Ovary (tissue), 9 donors: ENCODE measurements around the gene SALL4. TPM values are rescaled to one million over a fixed set of nuclear protein-coding genes. Genes with fewer than 3 reads are reported as not detected.

ENCODE experiments used
- DNase-seq, 5 donors: peaks; one replicate each; pipeline ENCODE4 v3.0.0-alpha.2; 2019 to 2020
- H3K27ac ChIP-seq, 2 donors: fragments of 200-600 bp; one replicate each; pipeline versions ENCODE4 v1.5.1 to v1.8.0; 2019 to 2022
- H3K27me3 ChIP-seq: fragments of 200-600 bp; one replicate; pipeline ENCODE4 v1.8.0; 2022
- H3K36me3 ChIP-seq: fragments of 200-600 bp; sonication (generic); one replicate; pipeline ENCODE4 v1.5.1; 2019
- H3K4me1 ChIP-seq: one replicate; pipeline ENCODE4 v1.8.1; 2013; ENCODE audit warnings: mild to moderate bottlenecking, moderate library complexity; ENCODE audit not compliant: insufficient read depth
- H3K4me3 ChIP-seq: fragments of 200-600 bp; sonication (generic); one replicate; pipeline ENCODE4 v1.5.1; 2017
- H3K9me3 ChIP-seq, 2 donors: fragments of 200-600 bp in 1 of 2; sonication (generic) in 1 of 2; one replicate each; pipeline versions ENCODE4 v1.5.1 to v1.8.1; 2013 to 2019; ENCODE audit warnings: mild to moderate bottlenecking in 1 of 2, moderate library complexity in 1 of 2
- CTCF ChIP-seq, 3 donors: fragments of 450-650 bp in 2 of 3; fragments of 200-600 bp in 1 of 3; IDR thresholded peaks; one replicate each; pipeline versions ENCODE4 v1.5.1 to v1.8.0; 2016 to 2022; ENCODE audit warnings: antibody characterized with exemption in 3 of 3, mild to moderate bottlenecking in 1 of 3
- EP300 ChIP-seq: sonication (generic); formaldehyde crosslinking; IDR thresholded peaks from one replicate; pipeline ENCODE4 v1.6.1; 2017; ENCODE audit warnings: antibody characterized with exemption
- POLR2A ChIP-seq: fragments of 450-650 bp; IDR thresholded peaks from one replicate; pipeline ENCODE4 v1.6.1; 2017; ENCODE audit warnings: antibody characterized with exemption, mild to moderate bottlenecking, moderate library complexity
- WGBS, 3 donors: extraction: QIAGEN DNeasy Blood & Tissue Kit in 1 of 3; methylation state at CpG; one replicate each; pipeline versions ENCODE4 v1.1.5 to v1.1.7; 2013 to 2017; 5-methylcytosine and 5-hydroxymethylcytosine counted together
- intact Hi-C, 4 donors: fragments of 100-400 bp; cut with DNase I; formaldehyde crosslinking; loops; one replicate each; pipeline versions ENCODE4 v1.11.0 to v1.15.1; 2022 to 2023
- polyA plus RNA-seq, 2 donors: library from polyadenylated mRNA; stranded (reverse); fragments of 200-250 nt in 1 of 2; fragments of 350-450 nt in 1 of 2; fragmentation: Illumina TruSeq in 1 of 2; extraction: RNeasy Lipid Tissue Mini Kit (QIAGEN cat#74804) in 1 of 2; gene quantifications; one replicate each; pipeline ENCODE4 v1.2.3, GENCODE V29; 2013 to 2014
- total RNA-seq, 7 donors: library from RNA; depleted of rRNA in 2 of 7; stranded (reverse); fragments of >200 nt in 2 of 7; fragmentation: NEBNext Ultra II Directional in 3 of 7; extraction: Animal tissue kit (Norgen Biotek cat#: 25700) in 3 of 7; gene quantifications; one replicate each; pipeline versions ENCODE4 v1.1.0 to v1.2.4, GENCODE V29; 2016 to 2023
- donor health status: DM: no; HTN: no; CAD: no; lungs with moderate emphysema.
- donor health status: DM: no; HTN: no; CAD: no.
- donor health status: Bipolar disorder and iron deficiency.
- donor health status: DM: yes; HTN: yes; CAD: no.
- donor health status: DM: no; HTN: no; CAD: no.
- donor health status: DM: yes; HTN: yes; CAD: no.

The SALL4 gene
- total and polyA plus RNA-seq, 9 donors = 0.03 to 0.57 (median 0.27) TPM; not detected in 3

- intact Hi-C loops = no loop called here
- Histone ChIP-seq H3K4me1 (no peaks in the 10 kb centered on the region), H3K36me3 (no peaks in the 10 kb centered on the region), H3K4me3 (no peak overlapping the region), H3K27me3 (no peaks in the 10 kb centered on the region), H3K27ac (no peak overlapping the region), H3K9me3 (no peaks in the 10 kb centered on the region)
- 59 to 72% (median 67%) methylated on average over 1 of the region's 1 CpG for whole genome bisulfite sequencing, 3 donors
- no peak for TF ChIP-seq CTCF (IDR thresholded peaks at IDR 0.05)
- TF ChIP-seq EP300 = no peak
- no peak for TF ChIP-seq POLR2A
- DNase-seq = no peak
These were observed 27.1 kb downstream of the SALL4 start for GRCh38 chr20:51775241-51775640.

GRCh38 chr20:51772236-51772635 lies 30.1 kb downstream of the SALL4 start:
- H3K27ac ChIP-seq = no peak overlapping the region
- no peaks in the 10 kb centered on the region for H3K36me3 ChIP-seq
- no peaks in the 10 kb centered on the region for H3K9me3 ChIP-seq
- H3K27me3 ChIP-seq = no peaks in the 10 kb centered on the region
- no peak for TF ChIP-seq CTCF (IDR thresholded peaks at IDR 0.05)
- TF ChIP-seq POLR2A = no peak
- no peak for TF ChIP-seq EP300
- intact Hi-C loops = no loop called here
- H3K4me1 ChIP-seq = peaks cover 4% of the 10 kb centered on the region
- no peak for DNase-seq
- H3K4me3 ChIP-seq = no peak overlapping the region
- 94 to 98% (median 98%) methylated on average over 4 of the region's 4 CpGs for WGBS, 3 donors

GRCh38 chr20:51769976-51770615 lies 32.2 kb downstream of the SALL4 start:
- Histone ChIP-seq H3K4me3 (no peak overlapping the region), H3K27ac (no peak overlapping the region), H3K9me3 (no peaks in the 10 kb centered on the region), H3K36me3 (no peaks in the 10 kb centered on the region), H3K4me1 (peaks cover 5% of the 10 kb centered on the region), H3K27me3 (no peaks in the 10 kb centered on the region)
- 93 to 96% (median 93%) methylated on average over 9 of the region's 9 CpGs for WGBS, 3 donors
- intact Hi-C loops = no loop called here
- no peak for DNase-seq
- TF ChIP-seq EP300 (no peak), POLR2A (no peak), CTCF (IDR thresholded peaks at IDR 0.05) (no peak)

GRCh38 chr20:51768759-51769517 lies 33.4 kb downstream of the SALL4 start:
- no peaks in the 10 kb centered on the region for H3K36me3 ChIP-seq
- H3K4me3 ChIP-seq = no peak overlapping the region
- H3K27ac ChIP-seq = no peak overlapping the region
- no peaks in the 10 kb centered on the region for H3K27me3 ChIP-seq
- H3K9me3 ChIP-seq = no peaks in the 10 kb centered on the region
- H3K4me1 ChIP-seq = peaks cover 5% of the 10 kb centered on the region
- DNase-seq = peak in 3 of 5 donors; percentile 34 to 53 (median 41)
- intact Hi-C loops = no loop called here
- WGBS, 3 donors = 18 to 29% (median 28%) methylated on average over 11 to 16 of the region's 16 CpGs
- TF ChIP-seq CTCF (IDR thresholded peaks at IDR 0.05) (no peak), POLR2A (no peak)
